ENCODE data around the gene AJUBA.
"Not testable (repeated sequence)": the region's sequence is repeated elsewhere in the genome, so short reads cannot be mapped to it uniquely, and the experiment has no call there.

AJUBA gene

GRCh38 chr14:22977684-22978486 lies 4.5 kb downstream of the AJUBA start:
- Mint-ChIP-seq H3K27ac (no peak overlapping the region), H3K4me3 (no peak overlapping the region), H3K9me3 (no peaks in the 10 kb centered on the region), H3K27me3 (no peaks in the 10 kb centered on the region), H3K4me1 (peaks cover 6% of the 10 kb centered on the region)
- DNase-seq (no peak), ATAC-seq (no peak)

- no peak for ATAC-seq
- Mint-ChIP-seq H3K27ac (no peak overlapping the region), H3K27me3 (no peaks in the 10 kb centered on the region)
These were observed 5.0 kb downstream of the AJUBA start for GRCh38 chr14:22977434-22977683.

GRCh38 chr14:22976620-22977433 lies 5.5 kb downstream of the AJUBA start:
- Mint-ChIP-seq H3K27ac (no peak overlapping the region), H3K4me3 (no peak overlapping the region)

More at GRCh38 chr14:22977434-22977683, 5.0 kb downstream of the AJUBA start:
- H3K4me1 Mint-ChIP-seq: peaks cover 6% of the 10 kb centered on the region
- no peak for DNase-seq
- H3K4me3 Mint-ChIP-seq: no peak overlapping the region
- no peaks in the 10 kb centered on the region for H3K9me3 Mint-ChIP-seq

DNA sequence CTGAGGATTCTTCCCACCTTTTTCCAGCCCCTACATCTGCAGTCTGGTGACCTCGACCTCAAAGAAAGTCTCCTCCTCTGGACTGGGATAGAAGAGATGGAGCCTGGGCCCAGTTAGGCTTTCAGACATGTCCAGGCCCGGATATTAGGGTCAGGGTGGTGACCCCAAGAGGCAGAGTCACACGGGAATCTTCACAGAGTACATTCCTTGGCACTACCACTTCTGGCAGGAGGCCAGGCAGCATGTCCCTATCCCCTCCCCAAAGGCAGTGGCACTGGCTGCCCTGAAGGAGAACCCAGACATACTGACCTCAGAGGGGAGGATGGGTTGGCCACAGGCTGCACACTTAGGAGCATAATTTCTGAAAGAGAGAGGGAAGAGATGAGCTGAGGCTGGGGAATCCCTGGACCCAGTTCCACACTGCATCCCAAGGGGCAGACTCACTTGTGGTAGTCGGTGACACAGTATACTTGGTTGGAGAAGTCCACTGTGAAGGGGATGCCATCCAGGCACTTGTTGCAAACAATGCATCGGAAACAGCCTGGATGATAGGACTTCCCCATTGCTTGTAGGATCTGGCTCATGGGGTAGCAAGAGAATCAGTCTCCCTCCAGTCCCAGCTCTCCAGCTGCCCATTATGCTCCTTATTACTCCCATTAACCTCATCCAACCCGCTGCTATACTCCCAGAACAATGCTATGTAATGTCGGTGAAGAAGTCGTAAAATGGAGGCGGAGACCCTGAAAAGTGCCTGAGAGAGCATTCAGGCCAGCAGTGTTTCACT lies 7.6 kb downstream of the AJUBA start:
- Mint-ChIP-seq H3K27me3 (no peaks in the 10 kb centered on the region), H3K27ac (no peak overlapping the region), H3K4me1 (peaks cover under 1% of the 10 kb centered on the region), H3K9me3 (no peaks in the 10 kb centered on the region), H3K4me3 (no peak overlapping the region)
- ATAC-seq: no peak
- no peak for DNase-seq

More at GRCh38 chr14:22976620-22977433, 5.5 kb downstream of the AJUBA start:
- ATAC-seq (no peak), DNase-seq (no peak)
- no peaks in the 10 kb centered on the region for H3K27me3 Mint-ChIP-seq
- no peaks in the 10 kb centered on the region for H3K9me3 Mint-ChIP-seq
- peaks cover 6% of the 10 kb centered on the region for H3K4me1 Mint-ChIP-seq

DNA sequence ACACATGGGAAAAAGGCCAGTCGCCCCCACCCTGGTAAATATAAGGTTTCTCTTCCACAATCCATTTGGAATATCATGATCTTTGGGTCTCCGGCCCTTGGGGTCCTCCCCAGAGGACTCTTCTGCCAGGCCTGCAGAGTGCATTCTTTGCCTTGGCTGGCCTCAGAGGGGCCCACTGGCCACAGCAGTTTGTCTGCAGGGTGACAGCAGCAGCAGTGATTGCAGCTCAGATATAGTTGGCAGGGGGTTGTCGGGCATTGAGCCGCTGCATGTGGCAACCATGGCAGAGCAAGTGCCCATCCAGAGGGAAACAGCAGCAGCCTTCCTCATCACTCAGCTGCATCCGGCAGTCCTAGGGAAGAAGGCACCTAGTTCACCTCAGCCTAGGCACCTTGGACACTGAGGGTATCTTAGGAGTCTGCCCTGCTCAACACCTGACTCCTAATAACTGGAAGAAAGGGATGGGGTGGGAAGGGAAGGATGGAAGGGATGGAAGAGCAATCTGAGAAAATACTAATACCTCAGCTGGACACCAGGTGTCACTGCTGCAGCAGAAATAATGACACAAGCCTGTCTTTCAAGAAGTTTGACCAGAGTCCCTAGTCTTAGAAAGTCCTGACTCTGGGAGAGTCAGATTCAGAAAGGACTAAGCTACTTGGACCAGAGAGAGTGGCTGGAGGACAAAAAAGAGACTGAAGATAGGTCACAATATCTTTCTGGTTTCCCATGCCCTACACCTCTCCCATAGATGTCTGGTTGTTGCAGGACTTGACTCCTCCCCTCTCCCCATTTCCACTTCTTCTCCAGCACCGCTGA lies 8.9 kb downstream of the AJUBA start:
- DNase-seq: peak in 1 of 2 donors; percentile 34
- no peaks in the 10 kb centered on the region for H3K27me3 Mint-ChIP-seq
- ATAC-seq: peak; percentile 74
- no peaks in the 10 kb centered on the region for H3K4me1 Mint-ChIP-seq
- H3K4me3 Mint-ChIP-seq: no peak overlapping the region
- H3K27ac Mint-ChIP-seq: no peak overlapping the region
- no peaks in the 10 kb centered on the region for H3K9me3 Mint-ChIP-seq

GRCh38 chr14:22972313-22972930 lies 9.9 kb downstream of the AJUBA start:
- no peaks in the 10 kb centered on the region for H3K27me3 Mint-ChIP-seq
- DNase-seq (no peak), ATAC-seq (no peak)
- no peaks in the 10 kb centered on the region for H3K4me1 Mint-ChIP-seq
- H3K4me3 Mint-ChIP-seq: no peak overlapping the region
- no peak overlapping the region for H3K27ac Mint-ChIP-seq
- no peaks in the 10 kb centered on the region for H3K9me3 Mint-ChIP-seq

DNA sequence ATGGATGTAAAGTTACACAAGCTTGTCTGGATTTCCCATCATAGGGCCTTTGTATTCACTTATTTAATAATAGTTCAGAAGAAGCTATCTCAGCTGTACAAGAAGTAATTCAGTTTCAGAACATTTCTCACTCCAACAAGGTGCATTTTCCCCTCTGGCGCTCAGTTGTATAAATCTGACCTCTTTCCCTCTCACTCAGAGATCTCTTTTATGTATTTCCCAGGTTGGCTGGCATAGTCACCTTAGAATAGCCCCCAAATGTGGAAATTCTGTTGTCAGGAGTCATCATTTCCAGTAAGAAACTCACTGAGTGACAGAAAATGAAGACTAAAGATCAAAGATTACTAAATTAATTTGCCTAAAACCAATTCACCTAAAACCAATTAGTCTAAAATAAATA lies 11.2 kb downstream of the AJUBA start:
- no peaks in the 10 kb centered on the region for H3K9me3 Mint-ChIP-seq
- H3K4me1 Mint-ChIP-seq: no peaks in the 10 kb centered on the region
- no peak overlapping the region for H3K4me3 Mint-ChIP-seq
- no peak overlapping the region for H3K27ac Mint-ChIP-seq
- no peak for DNase-seq
- no peak for ATAC-seq
- H3K27me3 Mint-ChIP-seq: no peaks in the 10 kb centered on the region

DNA sequence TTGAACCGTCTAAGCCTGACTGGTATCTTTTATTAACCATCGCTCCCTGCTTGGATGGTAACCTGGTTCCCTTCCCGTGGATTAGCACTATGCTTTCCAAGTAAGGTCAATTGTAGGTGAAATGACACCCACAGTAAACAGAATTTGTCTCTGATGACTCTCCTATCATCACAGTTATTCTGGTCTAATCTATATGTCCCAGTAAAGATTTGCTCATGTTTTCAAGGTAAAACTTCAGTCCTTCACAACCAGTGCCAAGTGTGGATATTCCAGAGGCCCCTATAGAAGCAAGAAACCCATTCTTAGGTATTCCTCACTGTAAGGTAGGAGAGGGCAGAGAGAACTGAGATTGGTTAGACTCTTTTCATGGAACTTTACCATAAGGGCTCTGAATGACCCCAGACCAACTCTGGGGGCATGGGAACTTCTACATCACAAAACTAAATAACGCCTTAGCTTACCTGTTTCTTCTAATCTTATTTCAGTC lies 15.5 kb downstream of the AJUBA start:
- ATAC-seq (no peak), DNase-seq (no peak)
- H3K27me3 Mint-ChIP-seq: no peaks in the 10 kb centered on the region
- H3K27ac Mint-ChIP-seq: no peak overlapping the region
- no peaks in the 10 kb centered on the region for H3K4me1 Mint-ChIP-seq
- no peak overlapping the region for H3K4me3 Mint-ChIP-seq
- no peaks in the 10 kb centered on the region for H3K9me3 Mint-ChIP-seq

DNA sequence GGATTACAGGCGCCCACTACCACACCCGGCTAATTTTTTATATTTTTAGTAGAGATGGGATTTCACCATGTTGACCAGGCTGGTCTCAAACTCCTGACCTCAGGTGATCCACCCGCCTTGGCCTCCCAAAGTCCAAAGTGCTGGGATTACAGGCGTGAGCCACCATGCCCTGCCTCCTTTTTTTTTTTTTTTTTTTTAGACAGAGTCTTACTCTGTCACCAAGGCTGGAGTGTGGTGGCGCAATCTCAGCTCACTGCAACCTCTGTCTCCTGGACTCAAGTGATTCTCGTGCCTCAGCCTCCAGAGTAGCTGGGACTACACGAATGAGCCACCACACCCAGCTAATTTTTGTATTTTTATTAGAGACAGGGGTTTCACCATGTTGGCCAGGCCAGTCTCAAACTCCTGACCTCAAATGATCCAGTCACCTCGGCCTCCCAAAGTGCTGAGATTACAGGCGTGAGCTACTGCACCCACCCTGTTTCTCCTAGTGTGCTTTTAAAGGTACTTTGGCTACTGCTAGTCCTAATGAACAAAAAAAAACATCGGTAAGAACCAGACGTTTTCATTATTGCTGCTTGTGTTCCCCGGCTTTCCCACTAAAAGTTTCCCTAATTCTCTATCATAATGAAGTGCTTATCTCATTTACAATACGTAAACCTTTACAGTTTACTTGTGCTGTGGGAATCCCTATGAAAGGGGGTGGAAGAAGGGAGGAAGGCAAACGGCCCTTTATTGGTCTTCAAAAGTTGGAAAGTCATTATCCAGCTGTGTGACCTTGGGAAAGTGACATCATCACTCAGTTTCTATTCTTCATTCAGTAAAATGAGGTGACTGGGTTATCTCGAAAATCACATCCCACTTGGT lies 16.2 kb downstream of the AJUBA start:
- H3K4me1 Mint-ChIP-seq, DNase-seq, H3K9me3 Mint-ChIP-seq, H3K27ac Mint-ChIP-seq, ATAC-seq, H3K27me3 Mint-ChIP-seq, H3K4me3 Mint-ChIP-seq: not testable (repeated sequence)

GRCh38 chr14:22962061-22962676 lies 20.2 kb downstream of the AJUBA start:
- Mint-ChIP-seq H3K4me1 (peaks cover 10% of the 10 kb centered on the region), H3K4me3 (no peak overlapping the region), H3K27ac (no peak overlapping the region), H3K9me3 (no peaks in the 10 kb centered on the region), H3K27me3 (no peaks in the 10 kb centered on the region)
- DNase-seq (no peak), ATAC-seq (no peak)

DNA sequence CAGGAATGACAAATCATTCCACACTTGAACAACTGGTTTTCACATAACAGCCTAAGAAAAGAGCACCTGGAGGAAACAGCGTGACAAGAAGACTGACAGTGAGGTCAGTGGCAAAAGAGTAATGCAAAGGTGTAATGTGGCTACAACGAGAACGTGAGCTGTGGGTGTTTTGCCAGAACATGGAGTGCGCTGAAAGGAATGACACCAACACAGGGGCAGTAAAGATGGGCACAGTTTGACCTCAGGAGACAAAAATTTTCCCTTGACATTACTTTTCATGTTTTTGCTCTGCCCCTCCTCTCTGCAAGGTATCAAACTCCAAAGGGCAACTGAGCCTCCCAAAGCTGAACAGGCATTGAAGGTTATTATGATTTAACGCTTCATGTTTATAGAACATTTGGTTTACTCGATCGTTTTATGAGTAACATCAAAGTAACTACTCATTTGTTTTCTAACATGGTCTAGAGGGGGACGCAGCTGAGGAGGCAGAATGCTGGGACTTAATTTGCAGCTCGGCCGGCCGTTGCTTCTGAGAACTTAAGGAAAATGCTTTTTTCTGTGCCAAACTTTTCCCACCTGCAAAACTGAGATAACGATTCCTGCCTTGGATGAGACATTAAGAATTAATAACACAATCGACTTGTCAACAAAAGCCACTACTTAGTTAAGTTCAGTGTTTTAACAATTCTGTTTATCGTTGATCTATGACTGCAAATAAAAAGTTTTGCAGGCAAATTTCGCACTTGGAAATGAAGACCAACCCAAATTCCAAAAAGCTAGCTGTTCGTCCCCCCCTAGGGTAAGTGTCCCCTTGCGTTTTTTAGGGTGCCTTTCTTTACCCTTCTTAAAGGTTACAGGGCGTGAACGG lies 26.4 kb downstream of the AJUBA start:
- Mint-ChIP-seq H3K4me1 (peaks cover 25% of the 10 kb centered on the region), H3K27me3 (no peaks in the 10 kb centered on the region), H3K4me3 (peak overlapping the region; percentile 97 to 98), H3K27ac (peak overlapping the region; percentile 92 to 97), H3K9me3 (no peaks in the 10 kb centered on the region)
- no peak for DNase-seq
- no peak for ATAC-seq

- Mint-ChIP-seq H3K4me1 (peaks cover 17% of the 10 kb centered on the region), H3K27ac (no peak overlapping the region), H3K9me3 (no peaks in the 10 kb centered on the region), H3K4me3 (no peak overlapping the region), H3K27me3 (no peaks in the 10 kb centered on the region)
- no peak for DNase-seq
- no peak for ATAC-seq
These were observed 29.9 kb downstream of the AJUBA start for GRCh38 chr14:22952418-22952817.

- not testable (repeated sequence) for H3K4me3 Mint-ChIP-seq, H3K27me3 Mint-ChIP-seq, ATAC-seq, H3K27ac Mint-ChIP-seq, DNase-seq, H3K9me3 Mint-ChIP-seq
- H3K4me1 Mint-ChIP-seq: peaks cover 15% of the 10 kb centered on the region
These were observed 30.6 kb downstream of the AJUBA start for GRCh38 chr14:22951795-22952194.

Measured in stimulated activated naive CD8-positive, alpha-beta T cell treated with anti-CD3 and anti-CD28 coated beads, Interleukin-15, amount 100 ng/mL, for 72 hours (primary cell).